CD14-positive monocyte (primary cell): ENCODE measurements around the gene GRIN2A. TPM values are rescaled to one million over a fixed set of nuclear protein-coding genes. Genes with fewer than 3 reads are reported as not detected.
A peak's percentile ranks its signal among the peaks of the same experiment; 100 is the strongest.

Experiments
- DNase-seq, 3 donors: peaks; one replicate each; pipeline ENCODE4 v3.0.0-alpha.2; 2011 to 2022
- H2AFZ ChIP-seq: 2 replicates; pipeline ENCODE4 v1.6.0; 2012; ENCODE audit warnings: mild to moderate bottlenecking, low read depth, low read length, inconsistent platforms; ENCODE audit not compliant: insufficient read depth, poor library complexity, severe bottlenecking
- H3K27ac ChIP-seq, 2 donors: 1 replicate in 1 of 2; 2 replicates in 1 of 2; pipeline ENCODE4 v1.5.1; 2012 to 2013; ENCODE audit warnings: low read length in 2 of 2, control low read depth in 1 of 2, inconsistent platforms in 1 of 2, low read depth in 1 of 2, mild to moderate bottlenecking in 1 of 2
- H3K27me3 ChIP-seq, 2 donors: one replicate each; pipeline versions ENCODE4 v1.6.0 to v1.6.1; 2011 to 2013; ENCODE audit warnings: low read length in 2 of 2; ENCODE audit not compliant: control insufficient read depth in 2 of 2, insufficient read depth in 2 of 2
- H3K36me3 ChIP-seq, 2 donors: replicated peaks in 1 of 2; 1 replicate in 1 of 2; 2 replicates in 1 of 2; pipeline versions ENCODE4 v1.5.1 to v1.6.1; 2012 to 2013; ENCODE audit warnings: low read length in 2 of 2, control low read depth in 1 of 2, inconsistent platforms in 1 of 2, mild to moderate bottlenecking in 1 of 2; ENCODE audit not compliant: insufficient read depth in 2 of 2, control insufficient read depth in 1 of 2
- H3K4me1 ChIP-seq, 2 donors: 1 replicate in 1 of 2; 2 replicates in 1 of 2; pipeline versions ENCODE4 v1.5.1 to v1.6.1; 2012 to 2013; ENCODE audit warnings: low read length in 2 of 2, control low read depth in 1 of 2, inconsistent platforms in 1 of 2, mild to moderate bottlenecking in 1 of 2, moderate library complexity in 1 of 2; ENCODE audit not compliant: insufficient read depth in 2 of 2, control insufficient read depth in 1 of 2
- H3K4me2 ChIP-seq: replicated peaks from 2 replicates; pipeline ENCODE3; 2012; ENCODE audit warnings: low read length, moderate library complexity, mild to moderate bottlenecking; ENCODE audit not compliant: poor library complexity, severe bottlenecking; ENCODE audit errors: extremely low read depth
- H3K4me3 ChIP-seq, 3 experiments: fragments of 200-600 bp in 1 of 3; sonication (generic) in 1 of 3; replicated peaks in 1 of 3; 1 replicate in 2 of 3; 2 replicates in 1 of 3; pipeline ENCODE4 v1.5.1; 2011 to 2013; ENCODE audit warnings: low read length in 3 of 3, mild to moderate bottlenecking in 3 of 3, control low read depth in 2 of 3, low read depth in 2 of 3, inconsistent platforms in 1 of 3, moderate library complexity in 1 of 3
- H3K79me2 ChIP-seq: 2 replicates; pipeline ENCODE4 v1.6.0; 2012; ENCODE audit warnings: mild to moderate bottlenecking, control low read depth, inconsistent platforms, low read length, moderate library complexity; ENCODE audit not compliant: insufficient read depth
- H3K9ac ChIP-seq: 2 replicates; pipeline ENCODE4 v1.6.0; 2017; ENCODE audit warnings: low read length, mild to moderate bottlenecking; ENCODE audit not compliant: insufficient read depth, poor library complexity, severe bottlenecking
- H3K9me3 ChIP-seq, 2 donors: replicated peaks in 1 of 2; 1 replicate in 1 of 2; 2 replicates in 1 of 2; pipeline versions ENCODE4 v1.5.1 to v1.6.1; 2012 to 2013; ENCODE audit warnings: low read length in 2 of 2, control low read depth in 1 of 2; ENCODE audit not compliant: control insufficient read depth in 1 of 2, insufficient read depth in 1 of 2
- H4K20me1 ChIP-seq: 2 replicates; pipeline ENCODE4 v1.6.0; 2012; ENCODE audit warnings: mild to moderate bottlenecking, low read length, control low read depth, moderate library complexity; ENCODE audit not compliant: insufficient read depth
- H3K27ac Mint-ChIP-seq, 7 donors: one replicate each; pipeline ENCODE4 v1.8.0; 2020; ENCODE audit warnings: mild to moderate bottlenecking in 7 of 7, mixed read lengths in 7 of 7, moderate library complexity in 6 of 7, inconsistent platforms in 2 of 7
- H3K27me3 Mint-ChIP-seq, 3 donors: one replicate each; pipeline ENCODE4 v1.8.0; 2021 to 2022; ENCODE audit warnings: low read depth in 3 of 3, mild to moderate bottlenecking in 3 of 3, mixed read lengths in 3 of 3, moderate library complexity in 3 of 3, inconsistent platforms in 1 of 3
- H3K36me3 Mint-ChIP-seq, 2 donors: one replicate each; pipeline ENCODE4 v1.8.0; 2020; ENCODE audit warnings: mixed read lengths in 2 of 2, inconsistent platforms in 1 of 2, mild to moderate bottlenecking in 1 of 2
- H3K4me1 Mint-ChIP-seq: one replicate; pipeline ENCODE4 v1.8.0; 2020; ENCODE audit warnings: mild to moderate bottlenecking, mixed read lengths
- H3K4me3 Mint-ChIP-seq, 2 donors: one replicate each; pipeline ENCODE4 v1.8.0; 2020; ENCODE audit warnings: mild to moderate bottlenecking in 2 of 2, mixed read lengths in 2 of 2, moderate library complexity in 1 of 2
- H3K9me3 Mint-ChIP-seq, 7 donors: one replicate each; pipeline ENCODE4 v1.8.0; 2020 to 2022; ENCODE audit warnings: mixed read lengths in 7 of 7, mild to moderate bottlenecking in 6 of 7, moderate library complexity in 6 of 7, inconsistent platforms in 2 of 7
- CTCF ChIP-seq: fragments of 200-600 bp; IDR thresholded peaks from one replicate; pipeline ENCODE4 v1.8.0; 2022; ENCODE audit warnings: antibody characterized with exemption, mild to moderate bottlenecking
- WGBS: methylation state at CpG from one replicate; pipeline ENCODE4 v1.1.5; 2013; ENCODE audit warnings: missing lambda C conversion rate; ENCODE audit not compliant: insufficient coverage; 5-methylcytosine and 5-hydroxymethylcytosine counted together
- intact Hi-C, 2 donors: fragments of 100-400 bp; cut with micrococcal nuclease; formaldehyde crosslinking; loops; one replicate each; pipeline versions ENCODE4 v1.15.0 to v1.15.1; 2023
- polyA plus RNA-seq, 3 donors: library from polyadenylated mRNA; depleted of rRNA in 1 of 3; unstranded in 2 of 3; stranded (reverse) in 1 of 3; fragments of 300-500 nt in 2 of 3; fragments of >200 nt in 1 of 3; fragmentation: Illumina TruSeq in 2 of 3; gene quantifications; 1 replicate in 2 of 3; 2 replicates in 1 of 3; pipeline ENCODE4 v1.2.3, GENCODE V29; 2012 to 2021

The GRIN2A gene
- polyA plus RNA-seq, 3 donors = not detected

DNA sequence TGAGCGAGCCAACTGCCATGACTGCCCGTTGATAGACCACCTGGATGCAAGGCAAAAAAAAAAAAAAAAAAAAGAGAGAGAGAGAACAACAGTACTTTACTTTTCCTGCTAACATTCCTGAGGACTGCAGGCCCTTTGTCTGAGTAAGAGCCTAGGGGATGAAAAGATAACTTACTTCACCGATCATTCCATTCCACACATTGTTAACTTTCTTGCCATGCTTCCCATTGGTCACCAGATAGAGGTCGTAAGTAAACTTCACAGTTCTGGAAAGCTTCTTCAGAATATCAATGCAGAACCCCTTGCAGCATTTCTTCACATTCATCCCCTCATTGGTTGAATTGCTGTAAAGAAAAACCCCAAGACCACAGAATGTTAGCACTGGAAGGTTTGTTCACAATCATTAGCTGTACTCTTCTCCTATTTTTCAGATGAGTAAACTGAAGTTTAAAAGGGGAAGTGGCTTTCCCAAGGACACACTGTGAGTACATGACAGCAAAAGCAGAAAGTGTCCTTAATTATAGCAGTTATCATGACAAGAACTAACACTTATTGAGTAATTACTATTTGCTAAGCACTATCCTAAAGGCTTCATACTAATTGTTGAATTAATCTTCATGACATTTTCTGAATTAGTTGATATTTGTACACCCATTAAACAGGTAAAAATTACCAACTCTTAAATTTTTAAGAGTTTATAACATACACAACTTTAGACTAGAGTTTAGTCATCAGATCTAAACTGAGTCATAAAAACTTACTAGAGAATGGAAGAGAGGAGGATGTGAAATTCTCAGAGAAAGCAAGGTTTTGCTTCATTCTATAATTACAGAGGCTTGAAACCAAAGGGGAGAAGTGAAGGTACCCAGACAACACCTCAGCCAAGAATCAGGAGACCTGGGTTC lies 341.2 kb downstream of the GRIN2A start:
- Histone ChIP-seq H3K9me3 (no peaks in the 10 kb centered on the region), H4K20me1 (no peaks in the 10 kb centered on the region), H2AFZ (no peak overlapping the region), H3K4me3 (no peak overlapping the region), H3K4me2 (no peak overlapping the region), H3K27me3 (no peaks in the 10 kb centered on the region), H3K27ac (no peak overlapping the region), H3K36me3 (no peaks in the 10 kb centered on the region), H3K4me1 (no peaks in the 10 kb centered on the region), H3K9ac (no peak overlapping the region), H3K79me2 (no peaks in the 10 kb centered on the region)
- Mint-ChIP-seq H3K4me1 (no peaks in the 10 kb centered on the region), H3K27me3 (no peaks in the 10 kb centered on the region), H3K4me3 (no peak overlapping the region), H3K36me3 (no peaks in the 10 kb centered on the region), H3K9me3 (peaks cover 0 to 6% (median 0%) of the 10 kb centered on the region in 7 donors), H3K27ac (peak overlapping the region in 1 of 7 donors; percentile 23)
- 72% methylated on average over 2 of the region's 4 CpGs for WGBS
- intact Hi-C loops = no loop called here
- DNase-seq = no peak
- TF ChIP-seq CTCF = no peak

- no peaks in the 10 kb centered on the region for H3K4me1 Mint-ChIP-seq
- H3K36me3 Mint-ChIP-seq = no peaks in the 10 kb centered on the region
- Histone ChIP-seq H4K20me1 (no peaks in the 10 kb centered on the region), H3K4me3 (no peak overlapping the region), H3K9me3 (no peaks in the 10 kb centered on the region), H3K4me2 (no peak overlapping the region), H3K27me3 (no peaks in the 10 kb centered on the region), H3K4me1 (no peaks in the 10 kb centered on the region), H3K27ac (no peak overlapping the region), H3K79me2 (no peaks in the 10 kb centered on the region), H2AFZ (no peak overlapping the region), H3K36me3 (no peaks in the 10 kb centered on the region), H3K9ac (no peak overlapping the region)
- H3K9me3 Mint-ChIP-seq = peaks cover 0 to 6% (median 1%) of the 10 kb centered on the region in 7 donors
- H3K27ac Mint-ChIP-seq = no peak overlapping the region
- intact Hi-C loops = no loop called here
- no peak overlapping the region for H3K4me3 Mint-ChIP-seq
- WGBS = no CpG with 5 or more reads among the region's 2 CpGs
- H3K27me3 Mint-ChIP-seq = no peaks in the 10 kb centered on the region
- TF ChIP-seq CTCF = no peak
- no peak for DNase-seq
Observed at GRCh38 chr16:9837481-9837880, 344.7 kb downstream of the GRIN2A start.
